Neuronal stem cell (in vitro differentiated cells): Measurements from ENCODE around the gene SCAMP2.

Source experiments
- DNase-seq: peaks from one replicate; pipeline ENCODE4 v3.0.0-alpha.2; 2013; ENCODE audit warnings: low spot score
- H2AFZ ChIP-seq: one replicate; pipeline ENCODE4 v1.6.1; 2013; ENCODE audit warnings: mild to moderate bottlenecking, low read length, inconsistent platforms
- H2AK5ac ChIP-seq: 2 replicates; pipeline ENCODE4 v1.6.1; 2013; ENCODE audit warnings: low read depth, mild to moderate bottlenecking, inconsistent platforms, low read length, moderate library complexity, mixed read lengths
- H2BK120ac ChIP-seq: 2 replicates; pipeline ENCODE4 v1.6.1; 2013; ENCODE audit warnings: low read depth, mild to moderate bottlenecking, inconsistent platforms, low read length, moderate library complexity, mixed read lengths
- H2BK12ac ChIP-seq: one replicate; pipeline ENCODE4 v1.6.1; 2013; ENCODE audit warnings: low read length, inconsistent platforms
- H2BK15ac ChIP-seq: 2 replicates; pipeline ENCODE4 v1.6.1; 2013; ENCODE audit warnings: mild to moderate bottlenecking, low read length, inconsistent platforms, mixed read lengths
- H2BK5ac ChIP-seq: one replicate; pipeline ENCODE4 v1.6.1; 2013; ENCODE audit warnings: inconsistent platforms, mild to moderate bottlenecking, low read length, moderate library complexity
- H3K14ac ChIP-seq: one replicate; pipeline ENCODE4 v1.6.1; 2013; ENCODE audit warnings: low read length, inconsistent platforms
- H3K18ac ChIP-seq: 2 replicates; pipeline ENCODE4 v1.6.1; 2013; ENCODE audit warnings: low read length, inconsistent platforms
- H3K23ac ChIP-seq: 2 replicates; pipeline ENCODE4 v1.6.1; 2013; ENCODE audit warnings: low read depth, mild to moderate bottlenecking, mixed read lengths, low read length, inconsistent platforms; ENCODE audit not compliant: poor library complexity
- H3K27ac ChIP-seq: replicated peaks from 3 replicates; pipeline ENCODE4 v1.5.1; 2013; ENCODE audit warnings: low read length, inconsistent platforms
- H3K27me3 ChIP-seq, 3 experiments: 2 replicates each; pipeline ENCODE4 v1.6.1; 2013; ENCODE audit warnings: low read length in 3 of 3, mild to moderate bottlenecking in 2 of 3, inconsistent platforms in 1 of 3, low read depth in 1 of 3, mixed read lengths in 1 of 3, moderate library complexity in 1 of 3; ENCODE audit not compliant: control insufficient read depth in 3 of 3, insufficient read depth in 3 of 3
- H3K36me3 ChIP-seq, 2 donors: replicated peaks in 1 of 2; 2 replicates each; pipeline ENCODE4 v1.6.1; 2013; ENCODE audit warnings: low read length in 2 of 2; ENCODE audit not compliant: control insufficient read depth in 2 of 2, insufficient read depth in 2 of 2
- H3K4ac ChIP-seq: 2 replicates; pipeline ENCODE4 v1.6.1; 2013; ENCODE audit warnings: inconsistent platforms, mild to moderate bottlenecking, low read length, moderate library complexity
- H3K4me1 ChIP-seq, 2 donors: 1 replicate in 1 of 2; 2 replicates in 1 of 2; pipeline ENCODE4 v1.6.1; 2013; ENCODE audit warnings: low read length in 2 of 2, low read depth in 1 of 2; ENCODE audit not compliant: control insufficient read depth in 2 of 2, insufficient read depth in 1 of 2
- H3K4me2 ChIP-seq: one replicate; pipeline ENCODE4 v1.6.1; 2013; ENCODE audit warnings: mild to moderate bottlenecking, low read length, inconsistent platforms; ENCODE audit not compliant: insufficient read depth, poor library complexity, severe bottlenecking
- H3K4me3 ChIP-seq, 2 donors: 2 replicates each; pipeline ENCODE4 v1.5.1; 2013; ENCODE audit warnings: low read length in 2 of 2, mild to moderate bottlenecking in 2 of 2, inconsistent platforms in 1 of 2, moderate library complexity in 1 of 2
- H3K79me1 ChIP-seq: one replicate; pipeline ENCODE4 v1.6.1; 2013; ENCODE audit warnings: low read depth, mild to moderate bottlenecking, inconsistent platforms, low read length, moderate library complexity
- H3K9ac ChIP-seq: one replicate; pipeline ENCODE4 v1.6.1; 2013; ENCODE audit warnings: mild to moderate bottlenecking, low read depth, low read length, inconsistent platforms; ENCODE audit not compliant: poor library complexity
- H3K9me3 ChIP-seq, 2 donors: replicated peaks in 1 of 2; 2 replicates each; pipeline versions ENCODE3 to v1.6.1; 2013; ENCODE audit warnings: low read length in 2 of 2, mild to moderate bottlenecking in 2 of 2, inconsistent platforms in 1 of 2, low read depth in 1 of 2, mixed read lengths in 1 of 2, moderate library complexity in 1 of 2; ENCODE audit not compliant: control insufficient read depth in 2 of 2, insufficient read depth in 1 of 2
- H4K8ac ChIP-seq: one replicate; pipeline ENCODE4 v1.6.1; 2013; ENCODE audit warnings: low read depth, mild to moderate bottlenecking, inconsistent platforms, low read length, moderate library complexity
- H4K91ac ChIP-seq: one replicate; pipeline ENCODE4 v1.6.1; 2013; ENCODE audit warnings: low read length, low read depth, mild to moderate bottlenecking, inconsistent platforms; ENCODE audit not compliant: poor library complexity
- WGBS, 2 donors: extraction: QIAGEN DNeasy Blood & Tissue Kit; methylation state at CpG; one replicate each; pipeline ENCODE4 v1.1.7; 2013; ENCODE audit warnings: missing lambda C conversion rate in 2 of 2, mixed read lengths in 1 of 2; ENCODE audit not compliant: insufficient read length in 2 of 2, insufficient replicate concordance in 1 of 2; ENCODE audit errors: extremely low coverage in 2 of 2; 5-methylcytosine and 5-hydroxymethylcytosine counted together

SCAMP2 gene

DNA sequence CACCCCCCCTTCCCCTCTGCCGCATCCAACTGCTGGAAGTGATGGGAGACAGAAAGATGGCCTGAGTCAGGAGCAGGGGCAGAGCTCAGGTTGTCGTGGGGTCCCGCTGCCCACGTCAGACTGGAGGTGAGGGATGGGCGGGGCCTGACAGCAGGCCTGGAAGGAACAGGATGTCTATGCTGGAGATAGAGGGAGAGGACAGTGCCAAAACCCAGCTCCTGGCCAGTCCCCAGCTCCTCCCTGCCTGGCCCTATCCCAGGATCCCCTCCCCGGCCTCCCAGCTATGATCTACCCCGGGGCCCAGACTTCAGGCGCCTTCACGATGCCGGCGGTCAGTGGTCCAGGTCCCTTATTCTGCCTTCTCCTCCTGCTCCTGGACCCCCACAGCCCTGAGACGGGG lies 60.6 kb downstream of the SCAMP2 start, which contains the start of gene LMAN1L:
TSS of gene LMAN1L (plus strand) at position 303 of the 400 bp plus-strand sequence. CDS start at position 323, 20 bp downstream.
- H2BK12ac ChIP-seq: no peak within 1 kb of the TSS
- H2BK5ac ChIP-seq: peak within 1 kb of the TSS; percentile 53
- H3K9me3 ChIP-seq: no peaks in the 10 kb centered on the region
- no peak within 1 kb of the TSS for H2AFZ ChIP-seq
- no peaks in the 10 kb centered on the region for H3K79me1 ChIP-seq
- no peaks in the 10 kb centered on the region for H3K36me3 ChIP-seq
- no peak within 1 kb of the TSS for H4K8ac ChIP-seq
- peak within 1 kb of the TSS; percentile 21 for H2BK15ac ChIP-seq
- no peak within 1 kb of the TSS for H3K14ac ChIP-seq
- no CpG with 5 or more reads among the region's 12 CpGs for WGBS, 2 donors
- no peak within 1 kb of the TSS for H3K4ac ChIP-seq
- H2BK120ac ChIP-seq: no peak within 1 kb of the TSS
- H3K4me2 ChIP-seq: no peak within 1 kb of the TSS
- H3K18ac ChIP-seq: no peak within 1 kb of the TSS
- H2AK5ac ChIP-seq: peak within 1 kb of the TSS; percentile 86
- H4K91ac ChIP-seq: peak within 1 kb of the TSS; percentile 85
- H3K4me3 ChIP-seq: no peak within 1 kb of the TSS
- no peak within 1 kb of the TSS for H3K9ac ChIP-seq
- peaks cover 6% of the 10 kb centered on the region in 2 donors for H3K4me1 ChIP-seq
- no peak for DNase-seq
- no peaks in the 10 kb centered on the region for H3K27me3 ChIP-seq
- H3K27ac ChIP-seq: no peak within 1 kb of the TSS
- H3K23ac ChIP-seq: no peak within 1 kb of the TSS

- WGBS, 2 donors: no CpG with 5 or more reads among the region's 3 CpGs
- Histone ChIP-seq H3K4me2 (no peak overlapping the region), H3K14ac (no peak overlapping the region), H3K79me1 (no peaks in the 10 kb centered on the region), H2AK5ac (no peak overlapping the region), H3K27me3 (no peaks in the 10 kb centered on the region), H3K4me1 (peaks cover 0 to 4% of the 10 kb centered on the region in 2 donors), H4K8ac (no peak overlapping the region), H2AFZ (no peak overlapping the region), H3K27ac (no peak overlapping the region), H3K4ac (no peak overlapping the region), H2BK12ac (no peak overlapping the region), H3K4me3 (no peak overlapping the region), H3K23ac (no peak overlapping the region), H2BK15ac (no peak overlapping the region), H3K9me3 (no peaks in the 10 kb centered on the region), H3K9ac (no peak overlapping the region), H2BK5ac (no peak overlapping the region), H3K36me3 (peaks cover under 1 to 2% of the 10 kb centered on the region in 2 donors), H3K18ac (no peak overlapping the region), H4K91ac (no peak overlapping the region), H2BK120ac (no peak overlapping the region)
- DNase-seq: no peak
These were observed 63.2 kb downstream of the SCAMP2 start for GRCh38 chr15:74809956-74810355.

GRCh38 chr15:74809242-74809641 lies 63.9 kb downstream of the SCAMP2 start:
- H3K4ac ChIP-seq: no peak overlapping the region
- peaks cover 3 to 7% of the 10 kb centered on the region in 2 donors for H3K36me3 ChIP-seq
- no peak overlapping the region for H3K23ac ChIP-seq
- H3K9me3 ChIP-seq: no peaks in the 10 kb centered on the region
- no peak overlapping the region for H3K4me3 ChIP-seq
- H3K27me3 ChIP-seq: no peaks in the 10 kb centered on the region
- H2BK120ac ChIP-seq: no peak overlapping the region
- no peak overlapping the region for H2BK12ac ChIP-seq
- no peak overlapping the region for H2AFZ ChIP-seq
- H3K79me1 ChIP-seq: no peaks in the 10 kb centered on the region
- no peak overlapping the region for H3K18ac ChIP-seq
- H2AK5ac ChIP-seq: no peak overlapping the region
- H3K9ac ChIP-seq: no peak overlapping the region
- WGBS, 2 donors: no CpG with 5 or more reads among the region's 5 CpGs
- H2BK5ac ChIP-seq: no peak overlapping the region
- no peak overlapping the region for H4K91ac ChIP-seq
- H3K4me1 ChIP-seq: peaks cover 0 to 4% of the 10 kb centered on the region in 2 donors
- H3K14ac ChIP-seq: no peak overlapping the region
- no peak for DNase-seq
- no peak overlapping the region for H3K4me2 ChIP-seq
- H3K27ac ChIP-seq: no peak overlapping the region
- no peak overlapping the region for H4K8ac ChIP-seq
- no peak overlapping the region for H2BK15ac ChIP-seq

GRCh38 chr15:74808840-74809229 lies 64.3 kb downstream of the SCAMP2 start:
- H3K18ac ChIP-seq: no peak overlapping the region
- no peak overlapping the region for H3K23ac ChIP-seq
- H3K4me1 ChIP-seq: peaks cover 0 to 4% of the 10 kb centered on the region in 2 donors
- H3K4me2 ChIP-seq: no peak overlapping the region
- peaks cover 6 to 11% of the 10 kb centered on the region in 2 donors for H3K36me3 ChIP-seq
- no peak overlapping the region for H3K27ac ChIP-seq
- H2BK120ac ChIP-seq: no peak overlapping the region
- H3K9me3 ChIP-seq: no peaks in the 10 kb centered on the region
- no peak overlapping the region for H4K91ac ChIP-seq
- H2BK5ac ChIP-seq: no peak overlapping the region
- no CpG with 5 or more reads among the region's 4 CpGs for WGBS, 2 donors
- no peak overlapping the region for H4K8ac ChIP-seq
- no peak overlapping the region for H2AK5ac ChIP-seq
- H3K9ac ChIP-seq: no peak overlapping the region
- no peak overlapping the region for H2AFZ ChIP-seq
- no peak overlapping the region for H2BK15ac ChIP-seq
- H3K4me3 ChIP-seq: no peak overlapping the region
- DNase-seq: no peak
- H3K27me3 ChIP-seq: no peaks in the 10 kb centered on the region
- no peaks in the 10 kb centered on the region for H3K79me1 ChIP-seq
- H2BK12ac ChIP-seq: no peak overlapping the region
- no peak overlapping the region for H3K14ac ChIP-seq
- no peak overlapping the region for H3K4ac ChIP-seq
